Gastrocnemius medialis (tissue), 4 donors: ENCODE data around the gene PCDHA5.
"Not testable (repeated sequence)": the region's sequence is repeated elsewhere in the genome, so short reads cannot be mapped to it uniquely, and the experiment has no call there.

Experiments used
- POLR2A ChIP-seq, 2 donors: fragments of 450-650 bp; IDR thresholded peaks; one replicate each; pipeline ENCODE4 v1.6.1; 2017; ENCODE audit warnings: antibody characterized with exemption in 2 of 2, mild to moderate bottlenecking in 2 of 2, moderate library complexity in 2 of 2
- TF ChIP-seq, protein P1 (sequence below), 5 experiments: fragments of 450-650 bp in 3 of 5; fragments of 200-600 bp in 2 of 5; sonication (generic) in 2 of 5; IDR thresholded peaks in 4 of 5; conservative IDR thresholded peaks in 1 of 5; 1 replicate in 4 of 5; 2 replicates in 1 of 5; pipeline ENCODE4 v1.5.1; 2016 to 2019; ENCODE audit warnings: antibody characterized with exemption in 5 of 5, mild to moderate bottlenecking in 3 of 5, moderate library complexity in 3 of 5

GRCh38 chr5:140796072-140796717 lies 25.2 kb upstream of the PCDHA5 start:
- TF ChIP-seq, protein P1, sequence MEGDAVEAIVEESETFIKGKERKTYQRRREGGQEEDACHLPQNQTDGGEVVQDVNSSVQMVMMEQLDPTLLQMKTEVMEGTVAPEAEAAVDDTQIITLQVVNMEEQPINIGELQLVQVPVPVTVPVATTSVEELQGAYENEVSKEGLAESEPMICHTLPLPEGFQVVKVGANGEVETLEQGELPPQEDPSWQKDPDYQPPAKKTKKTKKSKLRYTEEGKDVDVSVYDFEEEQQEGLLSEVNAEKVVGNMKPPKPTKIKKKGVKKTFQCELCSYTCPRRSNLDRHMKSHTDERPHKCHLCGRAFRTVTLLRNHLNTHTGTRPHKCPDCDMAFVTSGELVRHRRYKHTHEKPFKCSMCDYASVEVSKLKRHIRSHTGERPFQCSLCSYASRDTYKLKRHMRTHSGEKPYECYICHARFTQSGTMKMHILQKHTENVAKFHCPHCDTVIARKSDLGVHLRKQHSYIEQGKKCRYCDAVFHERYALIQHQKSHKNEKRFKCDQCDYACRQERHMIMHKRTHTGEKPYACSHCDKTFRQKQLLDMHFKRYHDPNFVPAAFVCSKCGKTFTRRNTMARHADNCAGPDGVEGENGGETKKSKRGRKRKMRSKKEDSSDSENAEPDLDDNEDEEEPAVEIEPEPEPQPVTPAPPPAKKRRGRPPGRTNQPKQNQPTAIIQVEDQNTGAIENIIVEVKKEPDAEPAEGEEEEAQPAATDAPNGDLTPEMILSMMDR (IDR thresholded peaks at IDR 0.05 in 4 of 5, conservative IDR thresholded peaks at IDR 0.05 in 1 of 5): not testable (repeated sequence)
- TF ChIP-seq POLR2A (IDR thresholded peaks at IDR 0.05): not testable (repeated sequence)
